Upper lobe of right lung (tissue), 1 donor: Measurements from ENCODE around the gene SIGLEC5. TPM values are rescaled to one million over a fixed set of nuclear protein-coding genes. Genes with fewer than 3 reads are reported as not detected.

Source experiments
- ATAC-seq: fragments of 200-7000 bp; cut with Tn5 transposase; one replicate; pipeline ENCODE4 v1.9.1; 2020; ENCODE audit warnings: mild to moderate bottlenecking, moderate library complexity
- DNase-seq: peaks from one replicate; pipeline ENCODE4 v3.0.0-alpha.2; 2020
- H3K27ac ChIP-seq: fragments of 200-600 bp; one replicate; pipeline ENCODE4 v1.8.0; 2022
- H3K27me3 ChIP-seq: fragments of 200-600 bp; one replicate; pipeline ENCODE4 v1.8.0; 2022; ENCODE audit warnings: mild to moderate bottlenecking
- H3K36me3 ChIP-seq: fragments of 200-600 bp; one replicate; pipeline ENCODE4 v1.8.0; 2022
- H3K4me1 ChIP-seq: fragments of 200-600 bp; one replicate; pipeline ENCODE4 v1.8.0; 2022
- H3K4me3 ChIP-seq: fragments of 200-600 bp; one replicate; pipeline ENCODE4 v1.8.0; 2022; ENCODE audit warnings: mild to moderate bottlenecking
- H3K9me3 ChIP-seq: fragments of 200-600 bp; one replicate; pipeline ENCODE4 v1.8.0; 2022
- CTCF ChIP-seq: fragments of 200-600 bp; IDR thresholded peaks from one replicate; pipeline ENCODE4 v1.8.0; 2022; ENCODE audit warnings: antibody characterized with exemption
- intact Hi-C: fragments of 100-400 bp; cut with DNase I; formaldehyde crosslinking; loops from one replicate; pipeline ENCODE4 v1.11.0; 2022
- total RNA-seq: library from RNA; stranded (reverse); fragmentation: NEBNext Ultra II Directional; extraction: Animal tissue kit (Norgen Biotek cat#: 25700); gene quantifications from one replicate; pipeline ENCODE4 v1.2.1, GENCODE V29; 2021
- donor health status: DM: no; HTN: yes; CAD: no; lungs with severe emphysema.

The SIGLEC5 gene
- total RNA-seq, 1 donor from 2014 or later = 0.90 TPM

- H3K27me3 ChIP-seq = peaks cover 5% of the 10 kb centered on the region
- no peaks in the 10 kb centered on the region for H3K36me3 ChIP-seq
- no peak overlapping the region for H3K27ac ChIP-seq
- intact Hi-C loops = no loop called here
- H3K9me3 ChIP-seq = no peaks in the 10 kb centered on the region
- no peaks in the 10 kb centered on the region for H3K4me1 ChIP-seq
- ATAC-seq (no peak), DNase-seq (no peak)
- TF ChIP-seq CTCF = no peak
- H3K4me3 ChIP-seq = no peak overlapping the region
Observed at GRCh38 chr19:51626675-51627074, 3.5 kb downstream of the SIGLEC5 start.

- Histone ChIP-seq H3K4me1 (no peaks in the 10 kb centered on the region), H3K4me3 (no peak overlapping the region), H3K9me3 (no peaks in the 10 kb centered on the region), H3K27ac (no peak overlapping the region), H3K36me3 (no peaks in the 10 kb centered on the region), H3K27me3 (no peaks in the 10 kb centered on the region)
- ATAC-seq = peak; percentile 84
- DNase-seq = no peak
- TF ChIP-seq CTCF = no peak
- intact Hi-C loops = no loop called here
Observed at GRCh38 chr19:51621178-51621577, 9.0 kb downstream of the SIGLEC5 start.

- intact Hi-C loops = no loop called here
- ATAC-seq (no peak), DNase-seq (no peak)
- no peak for TF ChIP-seq CTCF
- H3K36me3 ChIP-seq = no peaks in the 10 kb centered on the region
- no peaks in the 10 kb centered on the region for H3K9me3 ChIP-seq
- no peak overlapping the region for H3K27ac ChIP-seq
- no peak overlapping the region for H3K4me3 ChIP-seq
- no peaks in the 10 kb centered on the region for H3K4me1 ChIP-seq
- H3K27me3 ChIP-seq = peaks cover 19% of the 10 kb centered on the region
Observed at GRCh38 chr19:51615991-51616390, 14.2 kb downstream of the SIGLEC5 start.

- no peak for TF ChIP-seq CTCF
- ATAC-seq (no peak), DNase-seq (no peak)
- intact Hi-C loops = no loop called here
- no peak overlapping the region for H3K4me3 ChIP-seq
- no peaks in the 10 kb centered on the region for H3K36me3 ChIP-seq
- no peaks in the 10 kb centered on the region for H3K4me1 ChIP-seq
- peaks cover 19% of the 10 kb centered on the region for H3K27me3 ChIP-seq
- H3K9me3 ChIP-seq = no peaks in the 10 kb centered on the region
- no peak overlapping the region for H3K27ac ChIP-seq
Observed at GRCh38 chr19:51614789-51615188, 15.4 kb downstream of the SIGLEC5 start.

GRCh38 chr19:51610576-51610975 is 19.6 kb downstream of the SIGLEC5 start:
- Histone ChIP-seq H3K27me3 (peaks cover 15% of the 10 kb centered on the region), H3K4me1 (no peaks in the 10 kb centered on the region), H3K27ac (no peak overlapping the region), H3K4me3 (no peak overlapping the region), H3K36me3 (no peaks in the 10 kb centered on the region), H3K9me3 (no peaks in the 10 kb centered on the region)
- DNase-seq = no peak
- ATAC-seq = no peak
- intact Hi-C loops = no loop called here
- no peak for TF ChIP-seq CTCF

- peaks cover 2% of the 10 kb centered on the region for H3K27me3 ChIP-seq
- H3K4me3 ChIP-seq = no peak overlapping the region
- peak; percentile 58 for TF ChIP-seq CTCF
- no peak overlapping the region for H3K27ac ChIP-seq
- DNase-seq (peak; percentile 91), ATAC-seq (peak; percentile 98)
- no peaks in the 10 kb centered on the region for H3K9me3 ChIP-seq
- H3K4me1 ChIP-seq = no peaks in the 10 kb centered on the region
- intact Hi-C loops = no loop called here
- no peaks in the 10 kb centered on the region for H3K36me3 ChIP-seq
Observed at GRCh38 chr19:51607920-51608562, 22.2 kb downstream of the SIGLEC5 start.
